PFSK-1 (cell line): ENCODE measurements around the gene UTS2R.

ENCODE experiments used
- POLR2AphosphoS5 ChIP-seq: IDR thresholded peaks from 2 replicates; pipeline ENCODE4 v1.6.1; 2012; ENCODE audit warnings: low read depth, mild to moderate bottlenecking, control low read depth, low read length, moderate library complexity
- REST ChIP-seq, 2 experiments: IDR thresholded peaks; 2 replicates each; pipeline versions ENCODE4 v1.6.1 to v1.8.0; 2011 to 2012; ENCODE audit warnings: low read depth in 2 of 2, low read length in 2 of 2, control low read depth in 1 of 2, inconsistent platforms in 1 of 2, mild to moderate bottlenecking in 1 of 2, moderate library complexity in 1 of 2; ENCODE audit not compliant: insufficient read depth in 1 of 2
- SIN3A ChIP-seq: IDR thresholded peaks from 2 replicates; pipeline ENCODE4 v1.6.1; 2012; ENCODE audit warnings: mild to moderate bottlenecking, low read length, moderate library complexity, borderline replicate concordance; ENCODE audit not compliant: insufficient read depth
- TAF1 ChIP-seq: IDR thresholded peaks from 2 replicates; pipeline ENCODE4 v1.6.1; 2012; ENCODE audit warnings: low read length, control low read depth, borderline replicate concordance; ENCODE audit not compliant: insufficient read depth

- TF ChIP-seq REST (IDR thresholded peaks at IDR 0.05; ENCODE audit: insufficient read depth in 1 of 2, low read depth in 2 of 2, low read length in 2 of 2): no peak
- no peak for TF ChIP-seq TAF1
- no peak for TF ChIP-seq POLR2AphosphoS5
- no peak for TF ChIP-seq SIN3A
These were observed 20.0 kb downstream of the UTS2R start for GRCh38 chr17:82391496-82392066.
